ENCODE data around the gene OXER1. TPM values are rescaled to one million over a fixed set of nuclear protein-coding genes. Genes with fewer than 3 reads are reported as not detected.

The OXER1 gene, protein sequence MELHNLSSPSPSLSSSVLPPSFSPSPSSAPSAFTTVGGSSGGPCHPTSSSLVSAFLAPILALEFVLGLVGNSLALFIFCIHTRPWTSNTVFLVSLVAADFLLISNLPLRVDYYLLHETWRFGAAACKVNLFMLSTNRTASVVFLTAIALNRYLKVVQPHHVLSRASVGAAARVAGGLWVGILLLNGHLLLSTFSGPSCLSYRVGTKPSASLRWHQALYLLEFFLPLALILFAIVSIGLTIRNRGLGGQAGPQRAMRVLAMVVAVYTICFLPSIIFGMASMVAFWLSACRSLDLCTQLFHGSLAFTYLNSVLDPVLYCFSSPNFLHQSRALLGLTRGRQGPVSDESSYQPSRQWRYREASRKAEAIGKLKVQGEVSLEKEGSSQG
- total RNA-seq, result under 1 TPM in 1 of 2 experiments, not detected in 1; 0.40 TPM

DNA sequence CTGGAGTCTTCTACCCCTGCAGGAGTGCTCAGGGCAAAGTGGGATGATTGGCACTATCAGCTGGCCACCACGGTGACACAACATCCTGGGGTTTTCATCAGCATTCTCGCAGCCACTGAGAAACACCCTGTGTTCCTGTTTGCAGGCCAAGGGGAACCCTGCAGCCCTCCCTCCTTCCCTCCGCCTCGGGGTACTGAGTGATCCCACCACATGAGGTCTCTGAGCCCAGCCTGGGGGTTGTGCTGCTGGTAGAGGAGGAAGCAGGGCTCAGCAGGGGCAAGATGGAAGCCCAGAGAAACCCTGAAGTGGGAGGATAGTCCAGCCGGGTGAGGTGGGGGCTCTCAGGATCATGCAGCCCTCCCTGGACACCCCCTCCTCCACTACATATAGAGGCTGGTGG is at the start of gene OXER1:
OXER1 (minus strand) TSS at position 40 of the 400 bp plus-strand sequence. CDS start 73 bp downstream, outside the sequence.
- no peak within 1 kb of the TSS for H3K4me3 Mint-ChIP-seq
- DNase-seq, result no peak
- H3K9me3 Mint-ChIP-seq, result no peaks in the 10 kb centered on the region
- H3K36me3 Mint-ChIP-seq (ENCODE audit: low read depth), result peaks cover 1% of the 10 kb centered on the region
- H3K27me3 Mint-ChIP-seq, result no peaks in the 10 kb centered on the region
- no peak within 1 kb of the TSS for H3K27ac Mint-ChIP-seq
- H3K4me1 Mint-ChIP-seq (ENCODE audit: low read depth), result no peaks in the 10 kb centered on the region
- TF ChIP-seq, protein P1, sequence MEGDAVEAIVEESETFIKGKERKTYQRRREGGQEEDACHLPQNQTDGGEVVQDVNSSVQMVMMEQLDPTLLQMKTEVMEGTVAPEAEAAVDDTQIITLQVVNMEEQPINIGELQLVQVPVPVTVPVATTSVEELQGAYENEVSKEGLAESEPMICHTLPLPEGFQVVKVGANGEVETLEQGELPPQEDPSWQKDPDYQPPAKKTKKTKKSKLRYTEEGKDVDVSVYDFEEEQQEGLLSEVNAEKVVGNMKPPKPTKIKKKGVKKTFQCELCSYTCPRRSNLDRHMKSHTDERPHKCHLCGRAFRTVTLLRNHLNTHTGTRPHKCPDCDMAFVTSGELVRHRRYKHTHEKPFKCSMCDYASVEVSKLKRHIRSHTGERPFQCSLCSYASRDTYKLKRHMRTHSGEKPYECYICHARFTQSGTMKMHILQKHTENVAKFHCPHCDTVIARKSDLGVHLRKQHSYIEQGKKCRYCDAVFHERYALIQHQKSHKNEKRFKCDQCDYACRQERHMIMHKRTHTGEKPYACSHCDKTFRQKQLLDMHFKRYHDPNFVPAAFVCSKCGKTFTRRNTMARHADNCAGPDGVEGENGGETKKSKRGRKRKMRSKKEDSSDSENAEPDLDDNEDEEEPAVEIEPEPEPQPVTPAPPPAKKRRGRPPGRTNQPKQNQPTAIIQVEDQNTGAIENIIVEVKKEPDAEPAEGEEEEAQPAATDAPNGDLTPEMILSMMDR (IDR thresholded peaks at IDR 0.05), result no peak
- no peak for ATAC-seq
- CTCF ChIA-PET, result no interaction called here
- POLR2A ChIA-PET, result interaction anchor here (0.6 kb wide), 1 partner anchor 173 kb away, joined by 3 read pairs; no protein-coding TSS in a partner anchor
- intact Hi-C loops (cut with micrococcal nuclease), result no loop called here

DNA sequence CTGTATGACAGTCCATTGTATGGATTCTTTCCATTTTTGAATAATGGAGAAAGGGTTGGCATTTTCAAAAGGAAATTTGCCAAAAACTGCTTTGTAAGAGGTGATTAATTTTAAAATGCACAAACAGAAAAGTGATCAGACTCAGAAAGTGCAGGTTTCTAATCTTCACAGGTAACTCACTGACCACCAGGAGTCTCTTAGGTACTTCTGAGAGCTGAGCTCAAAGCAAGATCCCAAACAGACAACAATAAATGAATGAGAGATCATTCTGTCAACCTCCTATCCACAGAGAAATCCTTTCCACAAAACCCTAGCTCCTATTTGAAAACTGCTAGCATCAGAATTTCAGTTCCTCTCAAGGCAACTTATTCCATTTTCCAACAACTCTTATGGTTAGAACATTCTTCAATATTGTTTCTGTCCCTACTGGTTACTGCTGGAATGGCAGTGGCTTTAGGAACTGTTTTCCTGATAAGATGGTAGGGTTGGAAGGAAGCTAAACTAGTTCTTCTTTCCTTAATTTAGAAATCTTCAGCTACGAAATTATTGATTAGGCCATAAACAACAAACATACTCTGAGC is 49.1 kb upstream of the OXER1 start:
- Mint-ChIP-seq H3K4me1 (ENCODE audit: low read depth) (peaks cover 11% of the 10 kb centered on the region), H3K4me3 (peak overlapping the region; percentile 52), H3K36me3 (ENCODE audit: low read depth) (peaks cover 4% of the 10 kb centered on the region), H3K27me3 (no peaks in the 10 kb centered on the region), H3K9me3 (peaks cover 5% of the 10 kb centered on the region), H3K27ac (no peak overlapping the region)
- TF ChIP-seq, protein P1 (IDR thresholded peaks at IDR 0.05), result peak; percentile 72
- intact Hi-C loops (cut with micrococcal nuclease), result no loop called here
- ChIA-PET POLR2A (interaction anchor here (4.9 kb wide), 1 partner anchor 18 kb away, joined by 45 read pairs; the partner anchor contains the start of gene HAAO), CTCF (interaction anchor here (1.0 to 2.1 kb wide), 9 partner anchors 9 to 158 kb away, joined by 3 to 10 read pairs (median 4); no protein-coding TSS in a partner anchor)
- ATAC-seq, result no peak
- DNase-seq, result no peak

DNA sequence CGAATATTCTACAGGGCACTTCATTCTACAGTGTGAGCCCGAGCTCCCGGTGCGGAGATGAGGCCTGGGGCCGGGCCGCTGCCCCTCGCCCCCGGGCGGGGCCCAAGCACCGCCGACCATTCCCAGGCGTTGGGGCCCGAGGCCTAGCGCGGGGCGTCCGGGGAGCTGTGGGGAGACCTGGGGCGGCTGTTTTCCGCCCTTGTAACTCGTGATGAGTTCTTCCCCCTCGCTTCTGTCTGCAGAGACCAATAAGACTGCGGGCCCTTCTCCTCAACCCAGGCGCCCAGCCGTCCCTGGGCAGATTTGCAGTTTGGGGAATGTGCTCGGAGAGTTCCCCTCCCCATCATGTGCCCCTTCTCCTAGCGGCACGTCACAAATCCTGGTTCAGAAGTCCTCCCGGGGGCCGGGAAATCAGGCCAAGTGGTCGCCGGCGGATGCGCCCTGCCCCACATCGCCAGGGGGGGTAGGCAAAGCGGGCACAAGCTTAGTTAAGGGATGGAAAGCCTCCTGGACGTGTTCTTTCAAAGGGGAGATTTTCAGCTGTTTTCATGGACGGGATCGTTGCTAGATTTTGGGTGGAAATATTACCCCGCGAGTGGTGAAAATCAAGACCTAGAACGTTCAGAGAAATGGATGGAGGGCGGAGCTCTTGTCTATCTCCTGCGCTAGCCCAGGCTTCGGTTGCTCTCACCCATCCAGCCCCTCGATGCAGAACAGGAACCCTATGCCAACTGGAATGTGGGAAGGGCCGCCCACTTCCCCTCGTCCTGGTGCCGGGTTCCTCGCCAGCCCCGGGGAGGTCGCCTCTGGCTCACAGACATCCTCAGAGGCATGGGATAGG is 47.3 kb upstream of the OXER1 start:
- intact Hi-C loops (cut with micrococcal nuclease), result no loop called here
- Mint-ChIP-seq H3K9me3 (peaks cover 5% of the 10 kb centered on the region), H3K36me3 (ENCODE audit: low read depth) (peaks cover 4% of the 10 kb centered on the region), H3K27me3 (no peaks in the 10 kb centered on the region), H3K27ac (peak overlapping the region; percentile 99), H3K4me1 (ENCODE audit: low read depth) (peaks cover 11% of the 10 kb centered on the region), H3K4me3 (peak overlapping the region; percentile 90)
- DNase-seq (peak; percentile 49), ATAC-seq (peak; percentile 5)
- POLR2A ChIA-PET, result interaction anchor here (0.6 to 4.9 kb wide), 19 partner anchors 8 to 785 kb away, joined by 3 to 45 read pairs (median 5); partner anchors contain the start of genes HAAO, THADA and ZFP36L2
- TF ChIP-seq, protein P1 (IDR thresholded peaks at IDR 0.05), result peak; percentile 16
- CTCF ChIA-PET, result interaction anchor here (1.1 to 2.9 kb wide), 11 partner anchors 8 to 766 kb away, joined by 3 to 20 read pairs (median 6); partner anchors contain the start of gene HAAO

DNA sequence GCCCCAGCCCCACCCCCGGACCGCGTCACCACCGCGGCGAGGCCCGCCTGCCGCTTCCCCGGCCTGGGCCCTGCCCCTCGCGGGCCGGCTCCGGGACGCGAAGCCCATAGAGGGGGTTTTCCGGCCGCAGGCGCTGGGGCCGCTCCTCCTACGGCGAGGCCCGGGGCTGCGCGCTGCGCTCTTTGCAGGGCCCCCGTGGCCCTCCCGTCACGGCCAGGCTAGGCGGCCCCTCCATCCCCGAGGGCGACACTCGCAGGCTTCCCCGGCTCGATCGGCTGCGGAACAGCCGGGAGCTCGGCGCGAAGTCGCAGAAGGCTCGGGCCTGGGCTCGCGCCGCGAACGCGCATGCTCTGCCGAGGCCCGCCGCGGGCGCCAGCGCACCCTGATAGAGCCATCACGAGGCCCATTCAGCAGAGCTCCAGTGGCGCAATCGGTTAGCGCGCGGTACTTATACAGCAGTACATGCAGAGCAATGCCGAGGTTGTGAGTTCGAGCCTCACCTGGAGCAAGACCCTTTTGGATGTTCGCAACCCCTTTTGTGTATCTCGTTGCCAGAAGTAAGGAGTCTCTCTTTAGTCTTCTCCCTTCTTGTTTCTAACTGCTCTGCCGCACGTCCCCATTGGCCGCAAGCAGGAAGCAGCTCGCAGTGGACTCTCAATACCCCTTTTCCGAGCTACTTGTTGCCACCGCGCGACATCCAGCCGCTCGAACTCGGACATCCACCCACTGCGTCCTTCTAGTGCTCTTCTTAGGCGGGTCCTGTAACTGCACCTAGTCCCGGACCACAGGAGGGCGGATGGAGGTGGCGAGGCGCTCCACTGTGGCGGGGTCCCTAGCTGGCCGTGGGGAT is 46.4 kb upstream of the OXER1 start:
- POLR2A ChIA-PET, result interaction anchor here (0.6 to 4.9 kb wide), 19 partner anchors 9 to 786 kb away, joined by 3 to 45 read pairs (median 5); partner anchors contain the start of genes HAAO, THADA and ZFP36L2
- intact Hi-C loops (cut with micrococcal nuclease), result no loop called here

More for the DNA sequence above, 46.4 kb upstream of the OXER1 start:
- Mint-ChIP-seq H3K4me3 (peak overlapping the region; percentile 90), H3K36me3 (ENCODE audit: low read depth) (peaks cover 4% of the 10 kb centered on the region), H3K27me3 (no peaks in the 10 kb centered on the region), H3K27ac (peak overlapping the region; percentile 99), H3K4me1 (ENCODE audit: low read depth) (peaks cover 13% of the 10 kb centered on the region), H3K9me3 (peaks cover 5% of the 10 kb centered on the region)
- ATAC-seq (peak; percentile 81), DNase-seq (peak; percentile 97)
- TF ChIP-seq, protein P1 (IDR thresholded peaks at IDR 0.05), result no peak
- CTCF ChIA-PET, result interaction anchor here (0.7 to 2.9 kb wide), 11 partner anchors 9 to 412 kb away, joined by 3 to 20 read pairs (median 6); partner anchors contain the start of gene HAAO
